GM19463 (cell line): Measurements from ENCODE around the gene TRAF2.
"Not testable (repeated sequence)": the region's sequence is repeated elsewhere in the genome, so short reads cannot be mapped to it uniquely, and the experiment has no call there.

Experiments used
- ATAC-seq: cut with Tn5 transposase; IDR thresholded peaks from one replicate; pipeline ENCODE4 v1.9.1; 2021; ENCODE audit warnings: mild to moderate bottlenecking, moderate library complexity; ENCODE audit not compliant: unreplicated experiment

Gene TRAF2

DNA sequence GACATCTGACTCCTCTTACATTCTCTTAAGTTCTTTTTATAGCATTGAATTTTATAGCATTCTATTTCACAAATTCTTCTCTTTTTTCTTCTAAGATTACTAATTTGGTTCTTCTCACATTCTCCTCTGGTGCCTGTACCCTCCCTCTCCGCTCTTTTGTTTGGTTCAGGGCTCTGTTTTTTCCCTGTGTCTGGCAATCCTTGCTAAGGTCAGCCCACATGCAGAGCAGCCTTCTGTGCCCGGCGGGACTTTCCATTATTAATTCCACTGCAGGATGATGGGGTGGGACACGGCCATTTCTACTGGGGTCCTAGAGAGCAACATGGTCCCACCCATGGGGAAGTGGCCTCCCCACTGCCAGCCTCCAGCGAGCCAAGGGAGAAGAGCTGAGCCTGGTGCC, 9.8 kb upstream of the TRAF2 start:
- no peak for ATAC-seq

DNA sequence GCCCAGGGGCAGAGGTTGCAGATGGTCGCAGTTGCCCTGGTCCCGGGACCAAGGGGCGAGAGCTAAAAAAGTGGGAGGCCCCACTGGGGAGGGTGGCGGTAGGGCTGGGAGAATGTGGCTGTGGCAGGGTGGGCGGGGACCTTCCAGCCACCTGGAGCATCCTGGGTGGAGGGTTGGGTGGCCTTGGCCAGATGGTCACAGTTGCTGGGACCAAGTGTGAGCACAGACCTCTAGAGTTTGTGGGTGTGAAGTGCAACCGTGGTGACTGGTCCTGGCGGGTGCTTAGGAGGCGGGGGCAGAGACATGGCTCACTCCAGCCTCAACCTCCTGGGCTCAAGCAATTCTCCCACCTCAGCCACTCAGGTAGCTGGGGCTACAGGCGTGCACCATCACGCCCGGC, 5.7 kb upstream of the TRAF2 start:
- ATAC-seq = no peak

DNA sequence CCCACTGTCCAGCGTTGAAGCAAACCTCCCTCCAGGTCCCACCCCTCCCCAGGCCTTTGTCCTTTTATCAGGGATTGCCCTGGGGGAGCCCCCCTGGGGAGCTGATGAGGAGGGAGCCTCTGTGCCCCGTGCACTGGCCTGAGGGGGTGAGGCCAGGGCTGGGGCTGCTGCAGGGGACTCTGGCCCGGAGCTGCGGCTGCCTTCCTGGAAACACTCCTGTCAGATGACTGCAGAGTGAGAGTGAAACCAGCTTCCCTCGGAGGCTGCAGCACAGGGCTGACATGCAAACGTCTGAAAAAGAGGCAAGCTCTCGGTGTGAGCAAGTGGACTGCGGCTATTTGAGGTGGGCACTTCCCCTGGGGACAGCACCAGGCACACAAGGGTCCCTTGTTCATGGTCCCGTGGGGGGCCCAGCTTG, 4.6 kb upstream of the TRAF2 start:
- peak; percentile 27 for ATAC-seq

DNA sequence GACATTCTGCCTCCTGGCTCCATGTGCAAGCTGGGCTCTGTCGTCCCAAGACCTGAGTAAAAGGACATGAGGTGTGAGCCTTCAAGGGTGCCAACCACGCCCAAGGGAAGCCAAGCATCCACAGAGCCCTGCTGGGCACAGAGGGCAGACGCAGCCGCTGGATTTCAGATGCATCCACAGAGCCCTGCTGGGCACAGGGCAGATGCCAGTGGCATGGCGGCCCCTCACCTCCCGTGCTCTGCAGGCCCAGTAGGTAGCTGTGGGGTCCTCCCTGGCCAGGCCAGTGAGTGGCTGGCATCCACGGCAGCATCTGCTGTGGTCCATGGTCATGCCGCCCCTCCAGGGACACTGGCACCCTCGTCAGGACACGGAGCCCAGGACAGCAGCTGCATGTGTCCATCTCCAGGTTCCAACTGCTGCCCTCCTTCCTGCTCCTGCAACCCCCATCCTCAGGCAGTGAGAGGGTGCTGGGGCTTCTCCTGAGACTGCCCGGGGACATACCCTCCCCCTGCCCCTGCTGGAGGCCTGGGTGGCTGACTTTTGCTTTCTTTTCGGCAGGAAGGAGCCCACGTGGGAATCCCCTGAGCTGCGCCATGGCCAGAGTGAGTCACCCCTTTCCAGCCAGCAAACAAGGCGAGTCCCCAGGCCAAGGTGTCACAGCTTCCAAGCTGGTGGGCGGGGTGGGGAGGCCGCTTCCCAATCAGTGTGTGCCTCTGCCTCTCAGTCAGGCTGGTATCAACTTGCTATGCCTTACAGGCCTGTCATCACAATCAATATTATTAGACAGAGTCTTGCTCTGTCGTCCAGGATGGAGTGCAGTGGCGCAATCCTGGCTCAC, 4.0 kb upstream of the TRAF2 start:
- ATAC-seq = peak; percentile 32

DNA sequence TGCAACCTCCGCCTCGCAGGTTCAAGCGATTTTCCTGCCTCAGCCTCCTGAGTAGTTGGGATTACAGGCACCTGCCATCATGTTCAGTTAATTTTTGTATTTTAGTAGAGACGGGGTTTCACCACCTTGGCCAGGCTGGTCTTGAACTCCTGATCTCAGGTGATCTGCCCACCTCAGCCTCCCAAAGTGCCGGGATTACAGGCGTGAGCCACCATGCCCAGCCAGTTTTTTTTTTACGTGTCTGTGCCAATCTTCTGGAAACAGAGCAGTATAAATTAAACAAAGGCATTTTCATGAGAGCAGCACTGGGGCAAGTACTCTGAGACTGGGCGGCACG, 3.4 kb upstream of the TRAF2 start:
- not testable (repeated sequence) for ATAC-seq

DNA sequence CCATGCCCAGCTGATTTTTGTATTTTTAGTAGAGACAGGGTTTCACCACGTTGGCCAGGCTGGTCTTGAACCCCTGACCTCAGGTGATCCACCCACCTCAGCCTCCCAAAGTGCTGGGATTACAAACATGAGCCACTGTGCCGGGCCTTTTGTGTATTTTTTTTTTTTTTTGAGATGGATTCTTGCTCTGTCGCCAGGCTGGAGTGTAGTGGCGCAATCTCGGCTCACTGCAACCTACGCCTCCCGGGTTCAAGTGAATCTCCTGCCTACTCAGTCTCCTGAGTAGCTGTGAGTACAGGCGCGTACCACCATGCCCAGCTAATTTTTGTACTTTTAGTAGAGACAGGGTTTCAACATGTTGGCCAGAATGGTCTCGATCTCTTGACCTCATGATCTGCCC, 2.6 kb upstream of the TRAF2 start:
- ATAC-seq = not testable (repeated sequence)

DNA sequence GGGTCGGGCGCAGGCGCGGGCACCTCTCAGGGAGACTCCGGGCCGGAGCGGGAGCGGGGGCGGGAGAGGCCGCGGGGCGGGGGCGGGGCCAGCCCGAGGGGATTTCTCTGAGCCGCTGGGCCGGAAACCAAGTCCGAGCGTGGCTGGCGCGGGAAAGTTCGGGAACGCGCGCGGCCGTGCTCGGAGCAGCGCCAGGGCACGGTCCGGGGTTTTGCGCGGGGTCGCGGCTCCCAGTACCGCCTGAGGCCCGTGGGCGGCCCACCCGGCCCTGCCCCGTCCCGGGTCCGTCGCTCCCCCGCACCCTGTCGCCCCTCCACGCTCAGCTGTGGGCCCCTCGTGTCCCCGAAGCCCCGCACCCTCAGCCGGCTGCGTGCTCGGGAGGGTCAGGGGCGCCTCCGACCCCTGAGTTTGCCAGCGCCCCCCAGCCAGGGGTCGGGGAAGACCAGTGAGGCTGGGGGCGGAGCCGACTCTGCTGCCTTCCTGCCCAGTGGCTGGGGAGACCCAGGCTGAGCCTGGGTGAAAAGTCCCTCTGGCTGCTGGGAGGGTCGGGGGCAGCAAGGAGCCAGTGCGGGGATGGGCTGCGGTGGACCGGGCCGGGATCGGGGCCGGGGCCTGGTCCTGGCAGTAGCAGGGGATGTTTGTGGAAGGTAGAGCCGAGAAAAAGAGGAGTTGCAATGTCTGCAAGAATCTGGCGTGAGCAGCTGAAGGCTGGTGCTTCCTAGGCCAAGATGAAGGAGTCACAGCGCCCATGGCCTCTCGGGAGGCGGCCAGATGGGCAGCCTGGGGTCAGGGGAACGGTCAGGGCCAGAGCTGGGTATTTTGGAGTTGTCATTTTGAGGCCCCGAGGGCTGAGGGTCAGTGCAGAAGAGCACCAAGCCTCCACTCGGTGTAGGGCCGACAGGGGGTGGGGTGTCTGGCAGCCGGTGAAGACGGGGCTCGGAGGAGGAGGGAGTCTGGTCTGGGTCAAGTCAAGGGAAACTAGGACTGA, 588 bp downstream of the TRAF2 start:
- peak; percentile 15 for ATAC-seq

DNA sequence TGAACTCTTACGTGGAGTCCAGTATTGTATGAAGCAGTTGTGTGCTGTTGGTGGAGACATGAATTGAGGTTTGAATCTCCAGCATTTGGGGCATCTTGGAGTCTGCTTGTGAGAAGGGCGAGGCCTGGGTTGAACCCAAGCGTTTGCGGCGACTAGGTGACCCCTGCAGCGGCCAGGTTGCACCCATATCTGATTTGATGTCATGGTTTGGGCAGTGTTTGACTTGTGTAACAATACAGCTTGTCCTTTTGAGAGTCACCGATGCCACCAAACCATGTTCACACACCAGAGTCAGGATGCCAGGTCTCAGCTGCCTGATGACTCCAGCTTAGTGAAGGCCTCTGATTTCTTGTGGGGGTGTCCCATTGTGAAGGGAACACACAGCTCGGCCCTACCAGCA, 2.1 kb downstream of the TRAF2 start:
- no peak for ATAC-seq

DNA sequence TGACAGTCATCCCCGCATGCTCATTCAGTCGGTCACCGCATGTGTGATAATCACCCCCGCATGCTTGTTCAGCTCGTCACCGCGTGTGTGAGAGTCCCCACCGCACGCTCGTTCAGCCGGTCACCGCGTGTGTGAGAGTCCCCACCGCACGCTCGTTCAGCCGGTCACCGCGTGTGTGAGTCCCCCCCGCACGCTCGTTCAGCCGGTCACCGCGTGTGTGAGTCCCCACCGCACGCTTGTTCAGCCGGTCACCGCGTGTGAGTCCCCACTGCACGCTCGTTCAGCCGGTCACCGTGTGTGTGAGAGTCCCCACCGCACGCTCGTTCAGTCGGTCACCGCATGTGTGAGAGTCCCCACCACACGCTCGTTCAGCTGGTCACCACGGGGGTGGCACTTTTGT, 3.5 kb downstream of the TRAF2 start:
- no peak for ATAC-seq

DNA sequence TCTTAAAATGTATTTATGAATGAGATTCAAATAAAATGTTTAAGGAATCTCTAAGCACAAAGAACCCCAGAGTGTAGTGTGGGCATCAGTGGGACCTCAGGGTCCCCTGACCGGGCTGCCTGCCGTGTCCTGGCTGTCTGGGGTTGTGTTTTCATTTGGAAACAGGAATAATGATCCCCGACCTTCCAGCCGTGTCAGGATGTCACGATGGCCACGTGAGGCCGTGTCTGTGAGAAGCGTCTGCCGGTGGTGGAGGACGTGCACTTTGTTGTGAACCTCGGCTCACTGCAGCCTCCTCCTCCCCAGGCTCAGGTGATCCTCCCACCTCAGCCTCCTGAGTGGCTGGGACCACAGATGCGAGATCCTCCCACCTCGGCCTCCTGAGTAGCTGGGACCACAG, 4.3 kb downstream of the TRAF2 start:
- ATAC-seq = no peak

DNA sequence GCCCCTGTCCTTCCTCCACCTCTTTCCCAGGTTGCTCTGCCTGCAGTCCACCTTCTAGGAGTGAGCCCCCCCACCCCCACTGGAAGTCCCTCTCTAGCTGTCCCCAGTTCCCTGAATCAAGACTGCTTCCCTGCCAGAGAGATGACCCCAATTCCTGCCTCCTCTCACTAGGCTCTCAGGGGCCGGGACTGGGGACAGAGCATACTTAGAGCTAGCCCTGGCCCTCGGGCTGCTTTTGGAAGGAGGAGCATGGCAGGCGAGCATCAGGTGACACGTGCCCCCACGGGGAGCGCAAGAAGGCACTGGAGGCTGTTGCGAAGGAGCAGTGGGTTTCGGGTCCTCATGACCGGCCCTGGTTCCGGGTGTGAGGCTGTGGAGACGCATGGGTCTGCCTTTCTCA, 9.7 kb downstream of the TRAF2 start:
- no peak for ATAC-seq

DNA sequence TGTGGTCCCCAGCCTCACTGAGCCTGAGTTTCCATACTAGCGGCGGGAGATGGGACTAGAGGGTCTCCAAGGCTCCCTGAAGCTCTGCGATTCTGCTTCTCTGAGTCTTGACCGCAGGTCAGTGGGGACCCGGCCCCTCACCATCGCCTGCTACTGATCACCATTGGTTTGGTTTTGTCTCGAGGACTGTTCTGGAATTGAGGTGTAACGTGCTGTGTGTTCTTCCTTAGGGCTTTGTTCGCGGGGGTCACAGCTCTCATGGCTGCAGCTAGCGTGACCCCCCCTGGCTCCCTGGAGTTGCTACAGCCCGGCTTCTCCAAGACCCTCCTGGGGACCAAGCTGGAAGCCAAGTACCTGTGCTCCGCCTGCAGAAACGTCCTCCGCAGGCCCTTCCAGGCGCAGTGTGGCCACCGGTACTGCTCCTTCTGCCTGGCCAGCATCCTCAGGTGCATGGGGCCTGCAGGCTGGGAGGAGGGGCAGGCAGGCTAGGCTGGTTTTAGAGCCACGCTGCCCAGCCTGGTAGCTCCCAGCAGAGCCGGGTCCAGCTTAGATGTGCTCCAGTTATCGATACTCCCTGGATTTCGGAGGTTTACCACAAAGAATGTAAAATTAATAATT, 12.3 kb downstream of the TRAF2 start:
- ATAC-seq = no peak

DNA sequence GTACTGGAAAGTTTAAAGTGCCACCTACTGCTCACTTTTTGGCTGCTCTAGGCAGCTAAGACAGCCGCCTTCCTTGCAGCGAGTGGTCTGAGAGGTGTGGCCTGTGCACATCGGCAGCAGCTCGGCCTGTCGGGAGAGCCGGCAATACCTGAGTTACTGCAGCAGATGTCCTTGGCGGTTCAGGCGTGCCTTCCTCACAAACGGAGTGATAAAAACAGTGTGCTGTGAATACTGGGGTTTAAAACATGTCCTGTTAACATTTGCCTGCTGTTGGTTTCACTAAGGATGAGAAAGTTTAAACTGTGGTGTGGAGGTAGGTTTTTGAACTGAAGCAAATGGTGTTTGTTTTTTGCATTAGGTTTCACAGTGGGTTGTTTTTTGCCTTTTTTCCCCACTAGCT, 12.9 kb downstream of the TRAF2 start:
- no peak for ATAC-seq

DNA sequence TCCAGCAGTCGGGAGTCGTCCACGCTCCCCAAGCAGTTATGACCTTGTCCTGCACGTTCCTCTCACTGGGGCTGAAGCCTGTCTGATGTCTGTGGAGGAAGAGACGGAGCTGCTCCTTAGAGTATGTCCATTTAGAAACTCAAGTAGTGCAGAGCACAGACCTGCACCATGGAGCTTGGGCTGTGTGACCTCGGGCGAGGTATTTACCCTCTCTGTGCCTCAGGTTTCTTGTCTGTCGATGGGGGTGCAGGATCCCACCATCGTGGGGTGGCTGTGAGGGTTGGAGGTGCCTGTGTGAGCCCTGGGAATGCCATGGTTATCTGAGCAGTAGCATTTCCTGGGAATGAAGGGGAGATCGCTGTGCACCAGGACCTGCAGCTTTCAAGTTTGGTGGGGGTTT, 14.2 kb downstream of the TRAF2 start:
- ATAC-seq = no peak

DNA sequence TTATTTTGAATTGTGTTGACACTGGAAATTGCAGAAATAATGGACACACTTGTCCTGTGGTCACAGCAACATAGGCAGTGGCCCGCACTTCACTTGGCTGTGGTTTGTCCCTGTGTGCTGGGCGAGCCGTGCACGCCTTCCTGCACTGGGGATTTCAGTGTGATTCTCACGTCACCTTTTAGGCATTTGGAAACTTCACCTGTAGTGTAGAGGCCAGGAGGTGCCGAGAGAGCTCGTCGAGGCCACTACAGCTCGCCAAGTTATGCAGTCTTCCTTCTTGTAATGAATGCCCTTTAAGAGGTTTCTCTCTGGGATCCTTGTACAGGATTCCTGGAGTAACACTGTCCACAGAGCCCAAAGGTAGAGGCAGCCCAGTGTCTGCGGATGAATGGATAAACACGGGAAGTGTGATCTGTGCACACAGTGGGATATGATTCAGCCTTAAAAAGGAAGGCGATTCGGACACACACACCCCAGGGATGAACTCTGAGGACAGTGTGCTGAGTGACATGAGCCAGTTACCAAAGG, 14.7 kb downstream of the TRAF2 start:
- no peak for ATAC-seq

DNA sequence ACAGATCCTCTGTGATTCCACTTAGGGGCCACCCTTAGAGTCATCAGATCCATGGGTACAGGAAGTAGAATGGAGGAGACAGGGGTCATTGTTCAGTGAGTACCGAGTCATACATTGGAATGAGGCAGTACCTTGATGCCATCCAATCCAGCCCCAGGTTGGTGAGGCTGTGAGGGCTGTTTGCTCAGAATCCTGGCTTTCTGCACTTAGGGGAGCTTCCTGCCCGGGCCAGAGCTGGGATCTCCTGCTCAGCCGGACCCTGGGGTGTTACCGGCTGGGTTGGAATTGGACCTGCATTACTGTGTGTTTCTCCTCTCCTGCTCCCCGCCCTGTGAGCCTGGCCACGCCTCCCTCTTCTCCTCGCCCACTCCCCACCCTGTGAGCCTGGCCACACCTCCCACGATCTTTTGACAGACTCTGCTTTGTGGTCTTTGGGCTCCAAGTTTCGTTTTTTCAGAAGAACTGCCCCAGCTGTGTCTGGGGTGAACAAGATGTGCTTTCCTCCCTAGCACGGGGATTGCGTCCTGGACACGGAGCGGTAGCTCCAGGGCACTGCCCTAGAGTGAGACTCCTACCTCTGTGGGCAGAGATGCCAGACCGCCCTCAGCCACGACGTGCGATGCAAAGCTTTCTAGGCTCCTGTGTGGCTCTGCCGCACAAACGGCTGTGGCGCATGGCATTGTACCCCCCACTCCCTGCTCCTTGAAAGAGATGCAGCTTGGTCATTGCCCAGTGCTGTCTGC, 15.4 kb downstream of the TRAF2 start:
- peak; percentile 68 for ATAC-seq

DNA sequence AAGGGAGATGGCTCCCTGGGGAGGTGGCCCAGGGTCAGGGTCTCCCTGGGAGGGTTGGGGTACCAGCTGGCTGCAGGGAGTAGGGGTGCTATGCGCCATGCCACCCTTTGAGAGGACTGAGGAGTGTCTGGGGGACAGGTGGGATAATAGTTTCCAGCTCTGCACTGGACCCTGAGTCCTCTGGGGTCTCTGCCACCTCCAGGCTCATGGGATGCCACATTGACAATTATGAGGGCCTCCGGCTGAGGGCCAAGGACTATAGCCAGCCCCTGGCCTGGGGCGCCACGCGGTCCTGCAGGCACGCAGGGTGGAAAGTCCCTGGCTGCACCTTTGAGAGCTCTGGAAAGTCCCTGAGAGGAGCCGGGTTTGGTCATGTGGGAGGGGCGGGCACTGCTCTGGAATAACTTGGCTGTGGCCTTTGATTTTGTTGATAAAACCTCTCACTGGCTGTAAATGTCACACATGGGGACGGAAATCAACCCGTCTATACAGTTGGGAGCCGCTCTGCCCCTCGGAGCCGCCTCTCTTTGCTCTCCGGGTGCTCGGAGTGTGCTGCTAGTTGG, 16.0 kb downstream of the TRAF2 start:
- ATAC-seq = peak; percentile 51

DNA sequence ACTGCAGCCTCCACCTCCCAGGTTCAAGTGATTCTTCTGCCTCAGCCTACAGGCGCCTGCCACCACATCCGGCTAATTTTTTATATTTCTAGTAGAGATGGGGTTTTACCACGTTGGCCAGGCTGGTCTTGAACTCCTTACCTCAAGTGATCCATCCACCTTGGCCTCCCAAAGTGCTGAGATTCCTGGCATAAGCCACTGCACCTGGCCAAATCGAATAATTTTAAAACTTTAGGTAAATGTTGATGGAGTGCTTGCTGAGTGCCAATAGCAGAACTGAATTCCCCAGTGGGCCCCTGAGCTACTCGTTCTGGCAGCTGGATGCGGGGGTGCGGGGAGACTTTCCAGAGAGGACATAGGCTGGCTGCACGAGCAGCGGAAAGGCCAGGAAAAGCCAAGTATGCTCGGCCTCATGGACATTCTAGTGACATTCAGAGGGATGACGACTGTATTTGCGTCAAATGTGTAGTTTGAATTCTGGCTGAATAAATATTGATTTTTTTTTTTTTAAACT, 16.8 kb downstream of the TRAF2 start:
- no peak for ATAC-seq

DNA sequence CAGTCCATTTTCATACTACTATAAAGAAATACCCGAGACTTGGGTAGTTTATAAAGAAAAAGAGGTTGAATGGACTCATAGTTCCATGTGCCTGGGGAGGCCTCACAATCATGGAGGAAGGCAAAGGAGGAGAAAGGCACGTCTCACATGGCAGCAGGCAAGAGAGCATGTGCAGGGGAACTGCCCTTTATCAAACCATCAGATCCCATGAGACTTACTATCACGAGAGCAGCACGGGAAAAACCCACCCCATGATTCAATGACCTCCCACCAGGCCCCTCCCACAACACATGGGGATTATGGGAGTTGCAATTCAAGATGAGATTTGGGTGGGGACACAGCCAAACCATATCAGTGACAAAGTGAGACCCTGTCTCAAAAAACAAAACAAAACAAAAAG, 19.9 kb downstream of the TRAF2 start:
- no peak for ATAC-seq
